CD14-positive monocyte (primary cell): ENCODE results near the gene SH3RF1. TPM values are rescaled to one million over a fixed set of nuclear protein-coding genes. Genes with fewer than 3 reads are reported as not detected.

Source experiments
- DNase-seq, 3 donors: peaks; one replicate each; pipeline ENCODE4 v3.0.0-alpha.2; 2011 to 2022
- H2AFZ ChIP-seq: 2 replicates; pipeline ENCODE4 v1.6.0; 2012; ENCODE audit warnings: mild to moderate bottlenecking, low read depth, low read length, inconsistent platforms; ENCODE audit not compliant: insufficient read depth, poor library complexity, severe bottlenecking
- H3K27ac ChIP-seq, 2 donors: 1 replicate in 1 of 2; 2 replicates in 1 of 2; pipeline ENCODE4 v1.5.1; 2012 to 2013; ENCODE audit warnings: low read length in 2 of 2, control low read depth in 1 of 2, inconsistent platforms in 1 of 2, low read depth in 1 of 2, mild to moderate bottlenecking in 1 of 2
- H3K27me3 ChIP-seq, 2 donors: one replicate each; pipeline versions ENCODE4 v1.6.0 to v1.6.1; 2011 to 2013; ENCODE audit warnings: low read length in 2 of 2; ENCODE audit not compliant: control insufficient read depth in 2 of 2, insufficient read depth in 2 of 2
- H3K36me3 ChIP-seq, 2 donors: replicated peaks in 1 of 2; 1 replicate in 1 of 2; 2 replicates in 1 of 2; pipeline versions ENCODE4 v1.5.1 to v1.6.1; 2012 to 2013; ENCODE audit warnings: low read length in 2 of 2, control low read depth in 1 of 2, inconsistent platforms in 1 of 2, mild to moderate bottlenecking in 1 of 2; ENCODE audit not compliant: insufficient read depth in 2 of 2, control insufficient read depth in 1 of 2
- H3K4me1 ChIP-seq, 2 donors: 1 replicate in 1 of 2; 2 replicates in 1 of 2; pipeline versions ENCODE4 v1.5.1 to v1.6.1; 2012 to 2013; ENCODE audit warnings: low read length in 2 of 2, control low read depth in 1 of 2, inconsistent platforms in 1 of 2, mild to moderate bottlenecking in 1 of 2, moderate library complexity in 1 of 2; ENCODE audit not compliant: insufficient read depth in 2 of 2, control insufficient read depth in 1 of 2
- H3K4me2 ChIP-seq: replicated peaks from 2 replicates; pipeline ENCODE3; 2012; ENCODE audit warnings: low read length, moderate library complexity, mild to moderate bottlenecking; ENCODE audit not compliant: poor library complexity, severe bottlenecking; ENCODE audit errors: extremely low read depth
- H3K4me3 ChIP-seq, 3 experiments: fragments of 200-600 bp in 1 of 3; sonication (generic) in 1 of 3; replicated peaks in 1 of 3; 1 replicate in 2 of 3; 2 replicates in 1 of 3; pipeline ENCODE4 v1.5.1; 2011 to 2013; ENCODE audit warnings: low read length in 3 of 3, mild to moderate bottlenecking in 3 of 3, control low read depth in 2 of 3, low read depth in 2 of 3, inconsistent platforms in 1 of 3, moderate library complexity in 1 of 3
- H3K79me2 ChIP-seq: 2 replicates; pipeline ENCODE4 v1.6.0; 2012; ENCODE audit warnings: mild to moderate bottlenecking, control low read depth, inconsistent platforms, low read length, moderate library complexity; ENCODE audit not compliant: insufficient read depth
- H3K9ac ChIP-seq: 2 replicates; pipeline ENCODE4 v1.6.0; 2017; ENCODE audit warnings: low read length, mild to moderate bottlenecking; ENCODE audit not compliant: insufficient read depth, poor library complexity, severe bottlenecking
- H3K9me3 ChIP-seq, 2 donors: replicated peaks in 1 of 2; 1 replicate in 1 of 2; 2 replicates in 1 of 2; pipeline versions ENCODE4 v1.5.1 to v1.6.1; 2012 to 2013; ENCODE audit warnings: low read length in 2 of 2, control low read depth in 1 of 2; ENCODE audit not compliant: control insufficient read depth in 1 of 2, insufficient read depth in 1 of 2
- H4K20me1 ChIP-seq: 2 replicates; pipeline ENCODE4 v1.6.0; 2012; ENCODE audit warnings: mild to moderate bottlenecking, low read length, control low read depth, moderate library complexity; ENCODE audit not compliant: insufficient read depth
- H3K27ac Mint-ChIP-seq, 7 donors: one replicate each; pipeline ENCODE4 v1.8.0; 2020; ENCODE audit warnings: mild to moderate bottlenecking in 7 of 7, mixed read lengths in 7 of 7, moderate library complexity in 6 of 7, inconsistent platforms in 2 of 7
- H3K27me3 Mint-ChIP-seq, 3 donors: one replicate each; pipeline ENCODE4 v1.8.0; 2021 to 2022; ENCODE audit warnings: low read depth in 3 of 3, mild to moderate bottlenecking in 3 of 3, mixed read lengths in 3 of 3, moderate library complexity in 3 of 3, inconsistent platforms in 1 of 3
- H3K36me3 Mint-ChIP-seq, 2 donors: one replicate each; pipeline ENCODE4 v1.8.0; 2020; ENCODE audit warnings: mixed read lengths in 2 of 2, inconsistent platforms in 1 of 2, mild to moderate bottlenecking in 1 of 2
- H3K4me1 Mint-ChIP-seq: one replicate; pipeline ENCODE4 v1.8.0; 2020; ENCODE audit warnings: mild to moderate bottlenecking, mixed read lengths
- H3K4me3 Mint-ChIP-seq, 2 donors: one replicate each; pipeline ENCODE4 v1.8.0; 2020; ENCODE audit warnings: mild to moderate bottlenecking in 2 of 2, mixed read lengths in 2 of 2, moderate library complexity in 1 of 2
- H3K9me3 Mint-ChIP-seq, 7 donors: one replicate each; pipeline ENCODE4 v1.8.0; 2020 to 2022; ENCODE audit warnings: mixed read lengths in 7 of 7, mild to moderate bottlenecking in 6 of 7, moderate library complexity in 6 of 7, inconsistent platforms in 2 of 7
- WGBS: methylation state at CpG from one replicate; pipeline ENCODE4 v1.1.5; 2013; ENCODE audit warnings: missing lambda C conversion rate; ENCODE audit not compliant: insufficient coverage; 5-methylcytosine and 5-hydroxymethylcytosine counted together
- intact Hi-C, 2 donors: fragments of 100-400 bp; cut with micrococcal nuclease; formaldehyde crosslinking; loops; one replicate each; pipeline versions ENCODE4 v1.15.0 to v1.15.1; 2023
- polyA plus RNA-seq, 3 donors: library from polyadenylated mRNA; depleted of rRNA in 1 of 3; unstranded in 2 of 3; stranded (reverse) in 1 of 3; fragments of 300-500 nt in 2 of 3; fragments of >200 nt in 1 of 3; fragmentation: Illumina TruSeq in 2 of 3; gene quantifications; 1 replicate in 2 of 3; 2 replicates in 1 of 3; pipeline ENCODE4 v1.2.3, GENCODE V29; 2012 to 2021
- TF ChIP-seq, protein P1 (sequence below): fragments of 200-600 bp; IDR thresholded peaks from one replicate; pipeline ENCODE4 v1.8.0; 2022; ENCODE audit warnings: antibody characterized with exemption, mild to moderate bottlenecking

SH3RF1 gene
- polyA plus RNA-seq, 3 donors = 3.1 to 4.7 (median 4.4) TPM

DNA sequence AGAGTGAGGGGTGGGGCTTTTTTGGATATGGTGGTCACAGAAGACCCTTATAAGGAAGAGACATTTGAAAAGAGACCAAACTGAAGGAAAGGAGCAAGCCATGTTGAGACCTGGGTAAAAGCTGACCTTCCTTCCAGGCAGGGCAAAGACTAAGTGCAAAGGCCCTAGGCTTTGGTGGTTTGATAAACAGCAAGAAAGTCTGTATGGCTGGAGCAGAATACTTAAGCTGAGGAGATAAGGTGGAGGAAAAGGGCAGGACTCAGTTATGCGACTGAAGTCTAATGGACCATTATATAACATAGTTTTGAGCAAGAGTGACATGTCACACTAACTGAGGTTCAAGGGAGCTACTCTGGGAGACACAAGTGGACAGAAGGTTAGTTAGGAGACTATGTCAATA, 20.0 kb downstream of the SH3RF1 start:
- no peak overlapping the region for H3K9ac ChIP-seq
- WGBS = 100% methylated on average over 1 of the region's 1 CpG
- peaks cover 0 to 2% (median 0%) of the 10 kb centered on the region in 7 donors for H3K9me3 Mint-ChIP-seq

DNA sequence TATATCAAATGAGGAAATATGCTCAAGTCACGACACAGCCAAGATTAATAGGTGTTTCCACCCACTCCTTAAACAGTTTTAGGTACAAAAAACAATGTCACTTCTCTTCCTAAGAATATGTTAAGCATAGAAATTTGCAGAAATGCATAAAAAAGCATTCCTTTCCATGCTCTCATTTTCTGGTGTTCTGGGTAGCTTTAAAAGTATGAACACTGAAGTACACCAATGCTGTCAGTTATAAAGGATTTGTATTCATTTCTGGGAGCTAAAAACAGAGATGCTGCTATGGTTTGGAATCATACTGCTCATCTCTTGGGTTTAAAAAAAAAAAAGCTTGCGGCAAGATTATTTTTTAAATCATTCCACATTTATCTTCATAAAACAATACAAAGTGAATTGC, 20.8 kb downstream of the SH3RF1 start:
- Histone ChIP-seq H3K27me3 (no peaks in the 10 kb centered on the region), H3K4me3 (no peak overlapping the region), H3K9ac (no peak overlapping the region), H3K27ac (no peak overlapping the region), H2AFZ (no peak overlapping the region), H3K4me1 (peaks cover 8 to 14% of the 10 kb centered on the region in 2 donors), H3K9me3 (no peaks in the 10 kb centered on the region), H3K79me2 (peaks cover 72% of the 10 kb centered on the region), H3K4me2 (no peak overlapping the region), H3K36me3 (no peaks in the 10 kb centered on the region), H4K20me1 (no peaks in the 10 kb centered on the region)
- TF ChIP-seq, protein P1, sequence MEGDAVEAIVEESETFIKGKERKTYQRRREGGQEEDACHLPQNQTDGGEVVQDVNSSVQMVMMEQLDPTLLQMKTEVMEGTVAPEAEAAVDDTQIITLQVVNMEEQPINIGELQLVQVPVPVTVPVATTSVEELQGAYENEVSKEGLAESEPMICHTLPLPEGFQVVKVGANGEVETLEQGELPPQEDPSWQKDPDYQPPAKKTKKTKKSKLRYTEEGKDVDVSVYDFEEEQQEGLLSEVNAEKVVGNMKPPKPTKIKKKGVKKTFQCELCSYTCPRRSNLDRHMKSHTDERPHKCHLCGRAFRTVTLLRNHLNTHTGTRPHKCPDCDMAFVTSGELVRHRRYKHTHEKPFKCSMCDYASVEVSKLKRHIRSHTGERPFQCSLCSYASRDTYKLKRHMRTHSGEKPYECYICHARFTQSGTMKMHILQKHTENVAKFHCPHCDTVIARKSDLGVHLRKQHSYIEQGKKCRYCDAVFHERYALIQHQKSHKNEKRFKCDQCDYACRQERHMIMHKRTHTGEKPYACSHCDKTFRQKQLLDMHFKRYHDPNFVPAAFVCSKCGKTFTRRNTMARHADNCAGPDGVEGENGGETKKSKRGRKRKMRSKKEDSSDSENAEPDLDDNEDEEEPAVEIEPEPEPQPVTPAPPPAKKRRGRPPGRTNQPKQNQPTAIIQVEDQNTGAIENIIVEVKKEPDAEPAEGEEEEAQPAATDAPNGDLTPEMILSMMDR = no peak
- H3K4me1 Mint-ChIP-seq = peaks cover 29% of the 10 kb centered on the region
- no peak overlapping the region for H3K4me3 Mint-ChIP-seq
- peaks cover 0 to 2% (median 0%) of the 10 kb centered on the region in 7 donors for H3K9me3 Mint-ChIP-seq
- H3K27ac Mint-ChIP-seq = no peak overlapping the region
- peaks cover 4 to 6% of the 10 kb centered on the region in 2 donors for H3K36me3 Mint-ChIP-seq
- 100% methylated on average over 1 of the region's 2 CpGs for WGBS
- no peak for DNase-seq
- peaks cover 0 to 2% (median 1%) of the 10 kb centered on the region in 3 donors for H3K27me3 Mint-ChIP-seq
- intact Hi-C loops = no loop called here

More for the DNA sequence above, 20.0 kb downstream of the SH3RF1 start:
- no peak overlapping the region for H3K4me3 Mint-ChIP-seq
- H2AFZ ChIP-seq = no peak overlapping the region
- no peak overlapping the region for H3K27ac ChIP-seq
- TF ChIP-seq, protein P1 = no peak
- H3K27me3 ChIP-seq = no peaks in the 10 kb centered on the region
- H3K4me1 Mint-ChIP-seq = peaks cover 31% of the 10 kb centered on the region
- H3K4me2 ChIP-seq = no peak overlapping the region
- H3K79me2 ChIP-seq = peaks cover 69% of the 10 kb centered on the region
- H3K27me3 Mint-ChIP-seq = peaks cover 0 to 2% (median 1%) of the 10 kb centered on the region in 3 donors
- no peaks in the 10 kb centered on the region for H4K20me1 ChIP-seq
- no peaks in the 10 kb centered on the region for H3K9me3 ChIP-seq
- intact Hi-C loops = no loop called here
- no peak overlapping the region for H3K27ac Mint-ChIP-seq
- no peaks in the 10 kb centered on the region for H3K36me3 ChIP-seq
- no peak for DNase-seq
- H3K36me3 Mint-ChIP-seq = peaks cover 4 to 6% of the 10 kb centered on the region in 2 donors
- no peak overlapping the region for H3K4me3 ChIP-seq
- peaks cover 4 to 14% of the 10 kb centered on the region in 2 donors for H3K4me1 ChIP-seq
